GM18868 (cell line): ENCODE results near the gene KAT2B.

ENCODE experiments used
- ATAC-seq: cut with Tn5 transposase; IDR thresholded peaks from one replicate; pipeline ENCODE4 v1.9.1; 2021; ENCODE audit warnings: mild to moderate bottlenecking, moderate library complexity; ENCODE audit not compliant: unreplicated experiment

The KAT2B gene

DNA sequence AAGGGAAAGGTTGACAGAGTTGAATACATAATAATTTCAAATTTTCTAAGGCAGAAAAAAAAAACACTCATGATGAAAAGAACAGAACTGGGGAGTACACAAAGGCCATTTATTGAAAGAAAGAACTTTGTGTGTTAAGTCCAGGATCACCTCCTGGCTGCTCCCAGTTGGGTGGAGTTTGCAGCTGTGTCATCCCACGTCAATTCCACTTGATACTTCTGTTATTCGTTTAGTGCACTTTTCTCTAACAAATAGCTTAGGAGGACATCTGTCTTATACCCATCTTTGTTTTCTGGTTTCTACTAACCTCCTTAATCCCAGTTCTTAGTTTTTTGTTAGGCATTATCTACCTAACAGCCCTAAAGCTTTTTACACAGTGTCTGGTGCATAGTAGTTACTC is 101.1 kb downstream of the KAT2B start:
- ATAC-seq, result no peak

DNA sequence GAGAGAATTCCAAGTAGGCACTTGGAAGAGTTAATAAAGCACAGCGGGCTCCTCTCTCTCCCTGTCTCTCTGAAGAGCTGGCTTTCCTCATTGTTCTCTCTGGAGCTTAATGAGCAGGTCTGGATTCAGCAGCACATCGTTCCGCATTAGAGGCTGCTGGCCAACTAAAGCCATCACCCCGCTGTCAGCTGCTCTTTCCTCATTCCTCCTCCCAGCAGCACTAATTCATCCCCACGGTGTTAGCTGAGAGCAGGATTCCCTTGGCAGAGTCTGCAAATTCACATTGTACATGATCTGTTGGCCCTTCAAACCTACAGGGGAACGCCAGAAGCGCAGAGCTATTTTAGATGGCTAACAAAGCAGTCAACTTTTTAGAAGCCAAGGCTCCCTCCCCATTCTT is 101.6 kb downstream of the KAT2B start:
- no peak for ATAC-seq

DNA sequence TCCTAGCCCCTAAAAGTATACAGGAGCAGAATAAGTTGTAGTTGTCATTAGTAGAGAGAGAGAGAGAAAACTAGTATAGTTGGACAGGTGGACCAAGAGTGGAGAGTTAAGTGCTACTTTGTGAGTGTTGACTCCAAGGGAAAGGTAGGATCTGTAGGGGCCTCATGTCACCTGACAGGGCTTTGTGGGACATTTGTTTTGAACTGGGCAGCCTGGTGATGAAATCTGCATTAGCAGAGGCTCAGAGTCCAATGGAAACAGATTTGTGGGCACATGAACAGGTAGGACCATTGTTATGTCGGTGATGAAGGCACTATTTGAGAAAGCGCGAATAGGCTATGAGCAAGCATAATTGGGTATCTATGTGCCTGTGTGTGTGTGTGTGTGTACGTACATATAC is 102.3 kb downstream of the KAT2B start:
- ATAC-seq, result no peak

DNA sequence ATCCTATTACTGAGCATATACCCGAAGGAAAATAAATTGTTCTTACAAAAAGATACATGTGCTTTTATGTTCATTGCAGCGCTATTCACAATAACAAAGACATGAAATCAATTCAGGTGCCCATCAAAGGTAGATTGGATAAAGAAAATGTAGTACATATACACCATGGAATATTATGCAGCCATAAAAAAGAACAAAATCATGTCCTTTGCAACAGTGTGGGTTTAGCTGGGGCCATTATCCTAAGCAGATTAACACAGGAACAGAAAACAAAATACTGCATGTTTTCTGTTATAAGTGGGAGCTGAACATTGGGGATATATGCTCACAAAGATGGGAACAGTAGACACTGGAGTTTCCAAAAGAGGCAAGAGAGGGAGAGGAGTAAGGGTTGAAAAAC is 103.3 kb downstream of the KAT2B start:
- ATAC-seq, result no peak

DNA sequence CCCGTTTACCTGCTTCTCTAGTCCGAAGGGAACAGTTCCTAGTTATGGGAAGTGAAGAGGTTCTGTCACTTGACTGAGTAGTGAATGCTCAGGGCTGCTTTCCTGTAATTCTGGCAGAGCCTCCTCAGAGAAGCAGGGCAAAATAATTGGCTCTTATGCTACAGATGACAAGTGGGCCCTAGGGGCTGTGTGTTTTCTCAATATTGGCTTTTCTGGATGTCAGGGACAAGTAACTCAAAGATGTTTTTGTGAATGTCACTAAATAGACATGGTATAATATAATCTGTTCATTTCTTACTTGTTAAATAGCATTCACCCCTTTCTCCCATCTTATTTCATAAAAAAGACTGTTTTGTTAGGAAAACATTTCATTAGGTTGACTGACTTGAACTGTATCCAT is 105.6 kb downstream of the KAT2B start:
- ATAC-seq, result no peak

DNA sequence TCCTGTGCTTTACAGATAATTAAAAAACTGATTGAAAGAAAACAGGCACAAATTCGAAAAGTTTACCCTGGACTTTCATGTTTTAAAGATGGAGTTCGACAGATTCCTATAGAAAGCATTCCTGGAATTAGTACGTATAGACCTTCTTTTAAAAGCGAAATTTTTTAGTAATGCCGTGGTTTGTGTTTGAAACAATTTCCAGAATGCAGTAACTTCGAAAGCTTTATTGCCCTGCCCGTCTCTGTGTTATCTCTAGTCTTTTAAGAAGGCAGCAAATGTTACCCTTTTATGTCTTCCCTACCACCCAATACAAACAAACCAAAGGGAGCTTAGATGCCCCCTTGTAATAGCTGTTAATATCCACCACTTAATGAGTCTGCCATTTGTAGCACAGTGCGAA is 106.1 kb downstream of the KAT2B start:
- ATAC-seq, result no peak

DNA sequence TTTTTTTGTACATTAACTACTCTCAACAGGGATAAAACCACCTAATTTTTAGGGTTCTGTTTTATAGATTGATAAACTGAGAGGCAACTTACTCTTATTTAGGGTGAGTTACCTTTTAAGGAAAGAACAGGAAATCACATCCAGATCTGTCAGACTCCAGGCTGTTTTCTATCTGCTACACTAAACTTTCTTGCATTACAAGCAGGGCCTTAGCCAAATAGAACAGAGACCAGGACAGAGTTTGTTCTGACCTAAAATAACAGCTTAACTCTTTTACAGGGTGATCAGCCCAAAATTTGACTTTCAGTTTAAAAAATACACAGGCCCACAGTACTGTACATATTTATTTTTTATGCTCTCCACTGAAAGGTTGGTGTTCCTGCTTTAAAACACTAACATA is 107.1 kb downstream of the KAT2B start:
- ATAC-seq, result no peak

DNA sequence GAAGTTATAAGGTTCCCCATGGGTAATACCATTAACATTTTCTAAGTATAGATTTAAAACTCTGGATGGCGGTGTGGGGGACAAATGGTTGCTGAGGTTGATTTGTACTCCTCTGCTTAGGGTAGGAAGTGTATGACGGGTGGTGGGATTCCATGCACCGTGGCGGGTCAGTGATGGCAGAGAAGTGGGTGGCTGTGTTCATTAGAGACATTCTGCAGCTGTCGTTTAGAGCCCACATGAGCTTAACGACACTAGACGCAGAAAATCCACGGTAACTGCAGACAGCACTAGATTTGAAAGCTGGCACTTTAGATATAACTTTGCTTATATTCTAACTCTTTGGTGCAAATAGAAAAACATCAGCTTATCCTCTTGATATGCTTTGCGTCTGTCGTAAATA is 108.2 kb downstream of the KAT2B start:
- ATAC-seq, result no peak

DNA sequence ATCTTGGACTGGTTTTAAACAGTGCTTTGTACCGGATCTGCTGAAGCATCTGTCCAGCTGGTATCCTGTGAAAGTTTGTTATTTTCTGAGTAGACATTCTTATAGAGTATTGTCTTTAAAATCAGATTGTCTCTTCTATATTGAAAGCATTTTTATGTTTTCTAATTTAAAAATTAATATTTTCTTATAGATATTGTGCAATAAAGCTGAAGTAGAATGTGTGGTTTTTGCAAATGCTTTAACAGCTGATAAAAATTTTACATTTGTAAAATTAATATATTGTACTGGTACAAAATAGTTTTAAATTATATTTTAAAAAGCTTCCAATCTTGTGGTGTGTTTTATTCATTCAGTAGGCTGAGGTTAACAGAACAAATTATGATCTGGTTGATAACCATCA is 113.8 kb downstream of the KAT2B start:
- no peak for ATAC-seq

DNA sequence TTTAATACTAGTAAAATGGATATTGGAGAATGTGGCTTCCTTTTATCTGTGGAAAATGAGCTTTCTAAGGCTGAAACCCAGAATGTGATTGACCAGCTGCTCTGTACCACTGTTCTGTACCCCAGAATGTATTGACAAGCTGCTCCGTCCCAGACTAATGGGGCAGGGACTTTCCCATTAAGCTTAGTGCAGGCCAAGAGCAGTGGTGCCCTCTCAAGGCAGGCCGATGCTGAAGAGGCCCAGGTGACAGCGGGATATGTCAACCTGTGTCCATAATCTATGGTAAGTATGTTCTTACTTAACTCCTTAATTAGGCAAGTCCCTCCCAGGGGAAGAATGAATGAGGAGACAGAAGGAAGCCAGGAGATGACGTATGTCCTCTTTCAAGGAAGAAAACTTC is 114.7 kb downstream of the KAT2B start:
- peak; percentile 72 for ATAC-seq

DNA sequence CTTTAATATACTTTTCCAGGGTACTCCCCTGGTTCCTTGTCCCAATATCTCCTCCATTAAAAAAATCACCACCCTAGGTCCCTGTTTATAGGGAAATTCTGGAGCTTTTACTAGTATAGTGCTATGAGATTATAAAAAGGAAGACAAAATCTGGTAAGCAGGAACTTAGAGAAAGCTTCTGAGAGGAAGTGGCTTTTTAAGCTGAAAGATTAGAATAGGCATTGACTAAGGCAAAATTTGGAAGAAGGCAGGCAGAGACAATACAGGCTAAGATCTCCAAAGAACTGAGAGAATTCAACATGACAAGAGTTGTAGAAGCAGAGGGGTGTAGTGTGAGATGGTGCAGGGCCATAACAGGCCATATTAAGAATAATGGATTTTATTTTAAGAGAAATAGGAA is 120.0 kb downstream of the KAT2B start:
- no peak for ATAC-seq

DNA sequence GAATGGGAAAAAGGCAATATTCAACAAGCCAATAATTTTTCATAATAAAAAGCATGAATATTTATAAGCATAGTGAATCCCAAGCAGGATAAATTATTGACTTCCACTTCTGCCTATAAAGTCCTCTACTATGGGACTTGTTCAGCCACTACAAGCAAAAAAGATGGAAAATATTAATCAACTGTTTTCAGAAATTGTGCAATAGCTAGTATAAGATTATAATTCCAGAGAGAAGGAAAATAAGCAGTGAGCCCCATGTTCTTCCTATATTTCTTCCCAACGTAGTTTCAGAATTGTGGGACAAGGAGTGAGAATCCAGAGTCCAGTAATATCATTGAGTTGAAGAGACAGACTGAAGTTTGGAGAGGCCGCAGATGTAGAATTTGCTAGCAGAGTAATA is 121.5 kb downstream of the KAT2B start:
- no peak for ATAC-seq

DNA sequence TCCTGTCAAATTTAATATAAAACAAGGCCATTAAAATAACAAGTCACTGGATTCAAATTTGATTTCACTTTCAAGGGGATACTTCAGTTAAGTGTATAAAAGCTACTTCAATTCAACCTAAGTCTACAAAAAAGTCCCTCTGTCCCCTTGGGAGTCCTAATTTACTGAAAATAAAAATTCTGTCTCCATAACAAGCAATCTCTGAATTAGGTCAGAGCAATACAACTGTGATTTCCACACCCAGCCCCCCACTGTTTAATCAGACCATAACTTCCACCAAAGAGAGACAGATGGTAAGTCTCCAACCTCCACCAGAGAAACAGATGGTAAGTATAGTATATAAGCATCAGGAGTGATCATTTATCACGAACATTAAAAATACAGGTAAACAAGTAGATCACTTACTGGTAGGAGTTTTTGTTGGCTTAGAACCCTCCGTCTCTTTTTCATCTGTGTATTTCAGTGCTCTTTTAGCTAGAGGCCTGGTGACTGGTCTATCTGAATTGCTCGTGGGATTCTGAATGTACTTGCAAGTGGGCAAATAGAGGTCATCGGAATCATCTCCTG is 133.7 kb downstream of the KAT2B start:
- no peak for ATAC-seq

DNA sequence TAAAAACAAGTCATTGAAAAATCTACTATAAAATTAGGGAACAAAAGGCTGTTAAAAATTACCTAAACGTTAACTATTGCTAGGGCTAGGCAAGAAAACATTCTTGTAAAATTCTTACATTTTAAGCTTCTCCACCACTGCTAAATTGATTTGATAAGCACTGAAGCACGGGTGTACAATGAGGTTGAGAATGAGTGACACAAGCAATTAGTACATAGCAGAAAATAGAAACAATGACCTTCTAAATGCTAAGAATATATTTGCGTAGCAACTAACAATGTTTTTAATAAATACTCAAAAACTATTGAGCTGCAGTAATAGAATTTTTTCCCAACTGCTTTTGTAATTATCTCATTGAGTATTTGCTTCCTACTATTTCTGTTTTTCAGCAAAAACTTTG is 141.0 kb downstream of the KAT2B start:
- no peak for ATAC-seq

DNA sequence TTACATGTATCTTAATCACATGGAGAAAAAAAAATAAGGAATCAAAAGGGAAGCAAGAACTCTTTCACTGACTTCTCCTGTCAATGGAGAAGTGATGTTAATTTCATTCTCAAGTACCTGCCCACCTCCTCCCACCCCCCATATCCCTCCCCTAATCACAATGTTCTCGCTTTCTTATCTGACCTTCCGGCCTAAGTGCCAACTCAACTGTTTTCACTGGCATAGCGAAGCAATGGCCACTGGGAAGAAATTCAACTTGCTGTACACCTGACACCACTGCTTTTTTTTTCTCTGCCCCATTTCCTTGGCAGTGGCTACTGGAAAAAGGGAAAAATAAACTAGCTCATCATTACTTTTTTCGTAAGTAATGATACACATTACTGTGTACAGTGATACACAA is 142.0 kb downstream of the KAT2B start:
- no peak for ATAC-seq

DNA sequence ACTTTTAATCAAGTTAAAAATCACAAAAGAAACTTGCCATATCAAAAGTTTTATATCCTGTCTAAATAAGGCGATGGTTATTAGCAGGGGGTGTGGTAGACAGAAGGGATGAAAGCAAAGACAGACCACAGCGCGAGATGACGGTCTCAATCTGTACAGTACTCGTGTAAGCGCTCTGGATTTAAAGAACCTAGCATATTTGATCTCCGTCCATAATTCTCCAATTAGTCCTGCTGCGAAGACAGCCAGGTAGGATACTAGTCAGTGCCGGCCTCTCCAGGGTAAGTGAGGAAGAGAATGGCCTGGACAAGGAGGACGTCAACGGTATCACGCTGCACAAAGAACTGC is 145.1 kb downstream of the KAT2B start:
- ATAC-seq, result peak; percentile 10

DNA sequence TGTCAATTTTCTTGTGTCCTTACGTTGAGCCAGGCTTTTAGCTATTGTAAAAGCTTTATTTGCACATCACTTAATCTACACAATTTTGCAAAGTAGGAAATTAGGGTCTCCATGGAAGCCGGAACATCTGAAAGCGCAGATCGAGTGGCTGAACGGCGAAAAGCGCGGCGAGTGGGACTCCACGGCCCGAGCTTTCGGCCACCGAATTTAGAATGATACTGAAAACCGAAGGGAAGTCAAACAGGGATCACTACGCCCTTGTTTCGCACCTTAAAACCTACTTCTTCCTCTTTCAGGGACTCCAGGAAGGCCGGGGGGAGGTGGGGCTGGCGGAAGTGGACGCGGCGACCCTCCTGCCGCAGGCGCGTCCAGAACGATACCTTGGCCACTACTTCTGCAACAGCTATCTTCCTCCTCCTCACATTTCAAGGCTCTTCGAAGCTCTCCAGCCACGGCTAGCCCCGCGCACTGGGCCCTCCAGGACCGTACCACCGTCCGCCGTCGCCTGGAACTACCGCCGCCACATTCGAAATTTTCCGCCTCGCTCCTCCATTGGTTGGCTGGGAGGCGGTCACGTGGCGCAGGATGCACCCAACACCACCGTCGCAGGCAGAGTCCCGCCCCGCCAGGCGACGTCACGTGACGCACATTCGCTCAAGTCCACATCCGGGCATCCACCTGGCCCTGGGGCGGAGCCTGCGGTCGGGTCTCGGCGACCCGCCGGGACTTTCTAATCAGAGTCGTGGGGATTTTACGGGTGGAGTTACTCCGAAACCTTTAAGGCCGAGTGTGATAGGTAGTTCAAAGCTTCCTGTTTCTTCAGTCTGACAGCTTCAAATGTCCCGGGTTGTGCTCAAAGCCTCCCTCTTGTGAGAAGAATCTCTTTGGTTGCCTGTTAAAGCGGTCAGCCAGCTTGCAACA is 145.7 kb downstream of the KAT2B start, which contains the start of gene SGO1:
TSS of gene SGO1 (minus strand) at position 528 of the 921 bp plus-strand sequence. CDS start 2,179 bp downstream, outside the sequence.
- peak; percentile 94 for ATAC-seq

DNA sequence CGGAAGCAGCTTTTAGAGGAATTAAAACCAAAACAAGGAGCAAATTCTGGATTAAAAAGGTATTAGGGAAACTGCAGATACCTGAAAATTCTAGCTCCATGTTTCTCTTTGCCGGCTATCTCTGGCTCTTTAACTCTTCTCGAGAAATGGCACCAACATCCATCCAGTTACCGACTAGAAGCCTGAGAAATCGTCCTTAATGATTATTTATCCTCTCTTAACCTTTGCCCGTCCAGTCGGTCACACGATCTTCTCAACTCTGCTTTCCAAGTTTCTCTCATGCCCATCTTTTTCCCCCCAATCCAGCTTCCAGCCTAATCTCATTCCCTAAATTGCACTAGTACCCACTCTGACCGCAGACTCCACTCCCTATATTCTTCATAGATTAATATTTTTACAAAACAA is 146.4 kb downstream of the KAT2B start:
- peak; percentile 8 for ATAC-seq

DNA sequence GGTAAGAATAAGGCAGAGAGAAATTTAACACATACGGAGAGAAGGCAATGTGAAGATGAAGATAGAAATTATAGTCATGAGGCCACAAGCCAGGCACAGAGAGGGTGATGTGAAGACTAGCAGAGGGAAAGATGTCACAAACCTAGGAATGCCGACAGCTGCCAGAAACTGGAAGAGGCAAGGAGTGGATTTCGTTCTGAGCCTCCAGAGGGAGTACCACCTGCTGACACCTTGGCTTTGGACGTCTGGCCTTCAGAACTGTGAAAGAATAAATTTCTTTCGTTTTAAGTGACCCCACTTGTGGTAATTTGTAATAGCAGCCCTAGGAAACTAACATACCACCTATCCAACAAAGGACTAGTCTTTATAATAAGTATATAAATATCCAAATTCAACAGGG is 150.7 kb downstream of the KAT2B start:
- ATAC-seq, result no peak

DNA sequence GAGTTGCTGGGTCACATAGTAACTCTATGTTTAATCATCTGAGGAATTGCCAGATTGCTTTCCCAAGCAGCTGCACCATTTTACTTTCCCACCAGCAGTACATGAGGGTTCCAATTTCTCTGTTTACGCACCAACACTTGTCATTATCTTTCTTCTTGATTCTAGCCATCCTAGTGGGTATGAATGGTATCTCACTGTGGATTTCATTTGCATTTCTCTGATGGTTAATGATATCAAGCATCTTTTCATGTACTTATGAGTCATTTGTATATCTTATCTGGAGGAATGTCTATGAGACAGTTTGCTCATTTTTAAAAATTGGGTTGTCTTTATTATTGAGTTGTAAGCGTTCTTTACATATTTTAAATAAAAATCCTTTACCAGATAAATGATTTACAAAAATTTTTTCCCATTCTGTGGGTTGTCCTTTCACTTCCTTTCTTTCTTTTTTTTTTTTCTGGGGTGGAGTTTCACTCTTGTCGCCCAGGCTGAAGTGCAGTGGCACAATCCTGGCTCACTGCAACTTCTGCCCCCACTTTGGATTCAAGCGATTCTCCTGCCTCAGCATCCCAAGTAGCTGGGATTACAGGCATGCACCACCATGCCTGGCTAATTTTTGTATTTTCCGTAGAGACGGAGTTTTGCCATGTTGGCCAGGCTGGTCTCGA is 154.7 kb downstream of the KAT2B start:
- no peak for ATAC-seq

DNA sequence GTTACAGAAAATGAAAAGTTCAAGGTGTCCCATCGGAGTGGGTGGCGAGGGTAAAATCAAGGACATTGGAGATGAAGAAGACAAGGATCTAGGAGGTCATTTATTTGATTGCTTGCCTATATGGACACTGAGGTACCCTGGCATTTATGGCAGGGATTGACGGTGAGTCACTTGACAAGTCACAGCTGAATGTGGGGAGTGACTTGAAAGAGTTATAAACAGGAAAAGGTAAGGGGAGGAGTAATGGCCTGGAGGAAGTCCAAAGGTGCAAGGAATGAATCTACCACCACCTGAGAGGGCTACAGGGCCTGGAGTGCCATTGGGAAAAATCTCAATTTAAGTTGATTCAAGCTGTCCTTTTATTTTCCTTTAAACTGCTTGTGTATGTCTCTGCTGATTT is 157.5 kb downstream of the KAT2B start:
- ATAC-seq, result no peak

DNA sequence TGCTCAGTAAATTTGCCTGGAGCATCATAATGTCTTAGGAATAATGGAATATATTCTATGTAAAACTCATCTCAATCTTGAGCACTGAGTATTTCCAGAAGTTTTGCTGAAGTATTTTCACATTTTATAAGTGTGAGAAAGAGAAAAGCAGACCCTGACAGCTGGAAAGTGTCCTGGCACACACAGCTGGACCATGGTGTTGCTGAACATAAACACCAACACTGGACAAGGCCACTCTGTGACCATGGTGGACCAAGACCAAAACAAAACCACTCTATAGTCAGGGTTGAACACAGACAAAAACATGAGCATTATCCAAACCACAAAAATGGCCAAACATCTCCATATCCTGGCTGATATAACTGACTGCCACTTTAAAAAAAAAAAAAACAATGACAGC is 160.9 kb downstream of the KAT2B start:
- ATAC-seq, result no peak
